ACC112 (cell line): ENCODE data around the gene TEKT5.
"Not testable (repeated sequence)": the region's sequence is repeated elsewhere in the genome, so short reads cannot be mapped to it uniquely, and the experiment has no call there.

ENCODE experiments used
- H2AFZ ChIP-seq: fragments of 200-600 bp; sonication (generic); one replicate; pipeline ENCODE4 v1.6.0; 2017; ENCODE audit warnings: antibody characterized with exemption, low read length; ENCODE audit not compliant: unreplicated experiment
- H3K27ac ChIP-seq: fragments of 200-600 bp; sonication (generic); 2 replicates; pipeline ENCODE4 v1.5.1; 2014; ENCODE audit warnings: low read depth, mild to moderate bottlenecking, antibody characterized with exemption, low read length, moderate library complexity
- H3K27me3 ChIP-seq: fragments of 200-600 bp; sonication (generic); 2 replicates; pipeline ENCODE4 v1.6.1; 2014; ENCODE audit warnings: mild to moderate bottlenecking, antibody characterized with exemption, low read length, moderate library complexity, mixed read lengths; ENCODE audit not compliant: insufficient read depth
- H3K36me3 ChIP-seq: fragments of 200-600 bp; sonication (generic); 2 replicates; pipeline ENCODE4 v1.6.1; 2016; ENCODE audit warnings: mild to moderate bottlenecking, antibody characterized with exemption, low read length, moderate library complexity, mixed read lengths; ENCODE audit not compliant: insufficient read depth
- H3K4me1 ChIP-seq: fragments of 200-600 bp; sonication (generic); one replicate; pipeline ENCODE4 v1.6.1; 2016; ENCODE audit warnings: low read length, mixed read lengths; ENCODE audit not compliant: insufficient read depth, unreplicated experiment, control insufficient read depth
- H3K4me3 ChIP-seq: fragments of 200-600 bp; sonication (generic); 2 replicates; pipeline ENCODE4 v1.5.1; 2014; ENCODE audit warnings: mild to moderate bottlenecking, low read depth, low read length
- H3K79me2 ChIP-seq: fragments of 200-600 bp; sonication (generic); one replicate; pipeline ENCODE4 v1.6.0; 2016; ENCODE audit warnings: low read length; ENCODE audit not compliant: control insufficient read depth, unreplicated experiment, insufficient read depth

TEKT5 gene

DNA sequence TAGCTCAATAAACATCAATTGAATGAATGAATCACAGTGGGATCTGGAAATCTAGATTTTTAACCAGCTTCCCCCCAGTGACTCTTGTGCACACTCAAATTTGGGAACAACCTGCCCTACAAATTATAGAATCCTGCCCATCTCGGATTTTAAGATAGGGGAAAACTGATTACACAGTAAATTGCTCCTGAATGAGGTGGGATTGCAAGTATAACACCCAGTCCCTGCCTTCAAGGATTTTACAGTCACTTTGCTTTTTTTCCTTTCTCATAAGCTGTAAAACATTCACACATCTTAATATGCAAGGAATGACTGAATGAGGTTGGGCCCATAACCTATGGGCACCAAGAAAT, 48.5 kb downstream of the TEKT5 start:
- H3K27me3 ChIP-seq: peaks cover 12% of the 10 kb centered on the region; the same call in 1 of the 2 replicates
- no peaks in the 10 kb centered on the region for H3K79me2 ChIP-seq
- H3K27ac ChIP-seq: no peak overlapping the region
- H3K4me1 ChIP-seq: no peaks in the 10 kb centered on the region
- no peak overlapping the region for H2AFZ ChIP-seq
- H3K4me3 ChIP-seq: no peak overlapping the region
- H3K36me3 ChIP-seq: no peaks in the 10 kb centered on the region

DNA sequence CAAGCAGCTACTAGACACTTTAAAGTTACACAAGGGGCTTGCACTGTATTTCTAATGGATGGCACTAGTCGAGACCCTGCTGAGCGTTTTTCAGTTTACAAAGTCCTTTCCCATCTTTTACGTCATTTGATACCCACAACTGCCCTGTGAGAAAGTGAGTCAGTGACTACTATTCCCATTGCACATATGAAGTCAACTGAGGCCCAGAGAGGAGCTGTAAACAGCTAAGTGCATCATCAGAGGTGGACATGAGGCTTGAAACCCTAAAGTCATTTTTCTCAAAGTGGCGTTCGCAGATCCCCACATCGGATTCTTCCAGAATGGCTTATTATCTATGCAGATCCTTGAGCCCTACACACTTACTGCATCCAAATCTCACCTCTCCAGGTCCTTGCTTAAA, 50.6 kb downstream of the TEKT5 start:
- H3K4me3 ChIP-seq: no peak overlapping the region
- H2AFZ ChIP-seq: no peak overlapping the region
- no peak overlapping the region for H3K27ac ChIP-seq
- peaks cover 32% of the 10 kb centered on the region; the same call in 1 of the 2 replicates for H3K27me3 ChIP-seq
- no peaks in the 10 kb centered on the region for H3K36me3 ChIP-seq
- no peaks in the 10 kb centered on the region for H3K79me2 ChIP-seq
- no peaks in the 10 kb centered on the region for H3K4me1 ChIP-seq

DNA sequence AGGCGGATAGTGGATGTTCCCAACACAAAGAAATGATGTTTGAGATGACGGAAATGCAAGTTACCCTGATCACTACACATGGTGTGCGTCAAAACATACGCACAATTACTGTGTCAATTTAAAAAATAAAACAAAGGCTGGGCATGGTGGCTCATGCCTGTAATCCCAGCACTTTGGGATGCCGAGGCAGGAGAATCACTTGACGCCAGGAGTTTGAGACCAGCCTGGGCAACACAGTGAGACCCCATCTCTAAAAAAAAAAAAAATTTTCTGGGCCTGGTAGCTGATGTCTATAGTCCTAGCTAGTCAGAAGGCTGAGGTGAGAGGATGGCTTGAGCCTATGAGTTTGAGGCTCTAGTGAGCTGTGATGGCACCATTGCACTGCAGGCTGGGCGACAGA, 51.8 kb downstream of the TEKT5 start:
- Histone ChIP-seq H3K4me1 (no peaks in the 10 kb centered on the region), H3K4me3 (no peak overlapping the region), H3K27ac (no peak overlapping the region), H3K36me3 (no peaks in the 10 kb centered on the region), H3K27me3 (peaks cover 42% of the 10 kb centered on the region; the same call in 1 of the 2 replicates), H3K79me2 (no peaks in the 10 kb centered on the region), H2AFZ (no peak overlapping the region)

DNA sequence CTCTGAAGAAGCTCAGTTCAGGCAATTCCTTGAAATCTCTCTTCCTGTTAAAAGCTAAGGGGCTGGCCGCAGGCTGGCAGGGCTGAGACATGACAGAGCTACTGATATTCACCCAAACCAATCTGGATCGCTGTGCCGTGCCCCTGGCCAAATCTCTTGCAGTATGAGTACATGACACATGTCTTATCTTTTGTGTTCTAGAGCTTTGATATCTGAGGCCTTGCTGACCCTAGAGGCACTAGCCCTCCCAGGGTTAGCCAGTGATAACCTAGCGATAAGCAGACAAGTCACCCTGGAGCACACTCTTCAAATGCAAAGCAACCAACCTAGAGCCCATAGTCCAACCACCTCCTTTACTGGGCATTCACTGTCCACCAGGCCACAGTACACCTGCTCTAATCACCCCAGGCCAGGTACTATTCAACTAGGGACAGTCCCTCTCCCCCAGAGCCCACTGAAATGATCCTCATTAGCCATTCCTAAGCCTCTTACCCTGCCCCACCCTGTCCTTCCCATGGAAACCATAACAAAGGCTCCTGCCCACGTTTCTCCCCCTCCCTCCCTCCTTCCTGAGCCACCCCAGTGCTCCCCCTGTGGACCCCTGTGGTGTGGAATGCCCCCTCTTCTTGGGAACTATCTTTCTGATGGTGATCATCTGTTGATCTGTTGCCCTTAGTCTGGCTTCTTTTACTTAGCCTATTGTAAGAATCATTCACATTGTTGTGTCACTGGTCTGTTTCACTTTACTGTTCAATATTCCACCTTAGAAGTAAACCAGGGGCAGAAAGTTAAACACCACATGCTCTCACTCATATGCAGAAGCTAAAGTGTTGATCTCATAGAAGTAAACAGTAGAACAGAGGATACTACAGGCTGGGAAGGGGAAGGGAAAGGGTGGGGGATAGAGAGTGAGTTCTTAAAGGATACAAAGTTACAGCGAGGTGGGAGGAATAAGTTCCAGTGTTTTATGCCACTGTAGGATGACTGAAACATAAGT, 52.5 kb downstream of the TEKT5 start:
- Histone ChIP-seq H3K4me1 (no peaks in the 10 kb centered on the region), H3K79me2 (no peaks in the 10 kb centered on the region), H2AFZ (no peak overlapping the region), H3K27me3 (peaks cover 42% of the 10 kb centered on the region; the same call in 1 of the 2 replicates), H3K4me3 (no peak overlapping the region), H3K27ac (no peak overlapping the region), H3K36me3 (no peaks in the 10 kb centered on the region)

DNA sequence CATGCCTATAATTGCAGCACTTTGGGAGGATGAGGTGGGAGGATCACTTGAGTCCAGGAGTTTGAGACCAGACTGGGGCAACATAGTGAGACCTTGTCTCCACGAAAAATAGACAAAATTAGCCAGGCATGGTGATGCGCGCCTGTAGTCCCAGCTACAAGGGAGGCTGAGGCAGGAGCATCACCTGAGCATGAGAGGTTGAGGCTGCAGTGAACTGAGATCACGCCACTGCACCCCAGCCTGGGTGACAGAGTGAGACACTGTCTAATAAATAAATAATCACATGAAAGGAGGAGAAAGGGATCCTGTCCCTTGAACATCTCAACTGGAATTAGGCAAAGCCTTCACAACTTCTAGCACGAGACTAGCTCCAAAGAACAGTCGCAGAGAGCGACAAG, 53.2 kb downstream of the TEKT5 start:
- H2AFZ ChIP-seq: no peak overlapping the region

DNA sequence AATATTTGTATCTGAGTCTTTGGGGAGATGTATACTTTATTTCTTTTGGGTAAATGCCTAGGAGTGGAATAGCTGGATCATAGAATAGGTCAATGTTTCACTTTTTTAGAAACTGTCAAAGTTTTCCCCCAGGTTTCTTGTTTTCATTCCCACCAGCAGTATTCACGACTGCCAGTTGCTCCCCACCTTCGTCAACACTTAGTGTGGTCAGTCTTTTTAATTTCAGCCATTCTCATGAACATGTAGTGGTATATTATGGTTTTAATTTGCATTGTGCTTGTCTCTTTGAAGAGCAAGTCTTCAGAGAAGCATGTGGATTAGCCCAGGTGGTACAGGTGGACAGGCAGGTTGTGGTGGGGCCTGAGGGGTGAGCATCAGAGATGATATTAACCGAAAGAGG, 53.8 kb downstream of the TEKT5 start:
- no peaks in the 10 kb centered on the region for H3K4me1 ChIP-seq
- H3K27me3 ChIP-seq: peaks cover 42% of the 10 kb centered on the region; the same call in 1 of the 2 replicates
- no peak overlapping the region for H3K4me3 ChIP-seq
- H3K79me2 ChIP-seq: no peaks in the 10 kb centered on the region
- H3K27ac ChIP-seq: no peak overlapping the region
- H2AFZ ChIP-seq: no peak overlapping the region
- no peaks in the 10 kb centered on the region for H3K36me3 ChIP-seq

More for the DNA sequence above, 53.2 kb downstream of the TEKT5 start:
- Histone ChIP-seq H3K4me1 (no peaks in the 10 kb centered on the region), H3K36me3 (no peaks in the 10 kb centered on the region), H3K4me3 (no peak overlapping the region), H3K27ac (no peak overlapping the region), H3K27me3 (peaks cover 42% of the 10 kb centered on the region; the same call in 1 of the 2 replicates), H3K79me2 (no peaks in the 10 kb centered on the region)

DNA sequence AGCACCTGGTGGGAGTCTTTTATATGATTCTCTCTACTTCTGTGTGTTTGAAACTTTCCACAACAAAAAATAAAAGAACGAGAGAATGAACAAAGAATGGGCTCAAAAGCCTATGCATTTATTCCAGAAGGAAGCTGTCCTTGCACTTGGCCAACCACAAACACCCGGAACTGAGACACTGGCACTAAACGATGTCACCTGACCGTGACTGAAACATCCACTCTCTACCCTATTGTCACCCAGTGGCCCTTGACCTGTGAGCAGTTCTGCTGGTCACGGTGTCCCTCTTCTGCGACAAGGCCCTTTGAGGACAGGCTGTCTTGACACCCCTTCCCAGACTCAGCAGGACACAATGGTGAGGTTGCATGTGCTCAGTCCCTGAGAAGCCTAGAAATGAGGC, 56.6 kb downstream of the TEKT5 start:
- no peak overlapping the region for H3K4me3 ChIP-seq
- H3K27me3 ChIP-seq: peaks cover 62% of the 10 kb centered on the region
- no peak overlapping the region for H3K27ac ChIP-seq
- H3K4me1 ChIP-seq: no peaks in the 10 kb centered on the region
- H3K36me3 ChIP-seq: no peaks in the 10 kb centered on the region
- H2AFZ ChIP-seq: no peak overlapping the region
- no peaks in the 10 kb centered on the region for H3K79me2 ChIP-seq

DNA sequence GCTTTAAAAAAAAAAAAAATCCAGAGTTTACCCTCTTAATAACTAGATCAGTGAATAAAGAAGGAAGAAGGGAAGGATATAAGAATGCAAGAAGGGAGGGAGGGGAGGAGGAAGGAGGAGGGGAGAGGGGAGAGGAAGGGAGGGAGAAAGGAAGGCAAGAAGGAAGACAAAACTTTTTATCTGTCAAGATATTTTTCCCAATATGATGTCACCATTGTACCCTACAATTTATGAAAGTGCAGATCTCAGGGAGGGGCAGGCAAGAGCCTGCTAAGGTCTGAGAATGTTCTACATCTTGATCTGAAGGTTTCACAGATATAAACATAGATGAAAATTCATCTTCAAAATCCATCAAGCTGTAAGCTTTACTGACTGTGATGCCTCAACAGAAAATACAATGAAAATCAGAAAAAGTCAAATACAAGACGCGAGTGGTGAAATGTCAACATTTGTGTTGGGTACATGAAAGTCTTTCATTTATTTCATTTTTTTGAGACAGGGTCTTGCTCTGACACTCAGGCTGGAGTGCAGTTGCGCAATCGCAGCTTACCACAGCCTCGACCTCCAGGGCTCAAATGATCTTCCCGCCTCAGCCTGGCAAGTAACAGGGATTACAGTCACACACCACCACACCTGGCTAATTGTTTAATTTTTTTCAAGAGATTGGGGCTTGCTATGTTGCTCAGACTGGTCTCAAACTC, 57.2 kb downstream of the TEKT5 start:
- no peak overlapping the region for H2AFZ ChIP-seq
- H3K79me2 ChIP-seq: no peaks in the 10 kb centered on the region
- H3K4me3 ChIP-seq: no peak overlapping the region
- H3K4me1 ChIP-seq: no peaks in the 10 kb centered on the region
- peaks cover 67% of the 10 kb centered on the region for H3K27me3 ChIP-seq
- H3K36me3 ChIP-seq: no peaks in the 10 kb centered on the region
- no peak overlapping the region for H3K27ac ChIP-seq

DNA sequence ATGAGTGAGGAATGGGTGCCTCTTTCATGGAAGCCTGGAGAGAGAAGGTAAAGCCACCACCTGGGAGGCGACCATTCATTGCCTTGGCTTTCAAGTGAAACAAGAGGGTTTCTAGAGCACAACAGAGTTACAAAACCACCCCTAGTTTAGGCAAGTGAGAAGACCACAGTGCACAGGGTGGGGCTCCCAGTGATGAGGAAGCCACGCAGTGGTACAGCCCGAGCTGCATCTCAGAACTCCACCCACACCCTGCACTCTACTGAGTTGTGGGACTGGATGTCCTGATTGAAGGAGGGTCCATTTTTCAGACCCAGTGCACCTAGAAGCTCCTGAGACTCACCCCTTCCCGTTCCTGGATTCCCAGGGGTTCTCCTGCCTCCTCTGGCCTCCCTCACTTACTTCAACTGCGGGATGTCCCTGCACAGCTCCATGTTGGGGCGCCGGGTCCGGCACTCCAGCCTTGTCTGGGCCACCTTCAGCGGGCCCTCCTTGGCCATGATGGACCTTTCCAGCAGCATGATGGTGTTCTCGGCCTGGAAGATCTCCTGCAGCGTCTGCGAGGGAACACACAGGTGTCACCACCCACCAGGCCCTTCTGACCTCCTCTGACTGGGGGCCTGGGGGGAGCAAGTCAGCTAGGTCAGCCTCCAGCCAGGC, 59.2 kb downstream of the TEKT5 start:
- Histone ChIP-seq H3K79me2 (no peaks in the 10 kb centered on the region), H3K36me3 (no peaks in the 10 kb centered on the region), H3K27me3 (peaks cover 59% of the 10 kb centered on the region), H3K4me3 (no peak overlapping the region), H2AFZ (no peak overlapping the region), H3K27ac (no peak overlapping the region), H3K4me1 (no peaks in the 10 kb centered on the region)

DNA sequence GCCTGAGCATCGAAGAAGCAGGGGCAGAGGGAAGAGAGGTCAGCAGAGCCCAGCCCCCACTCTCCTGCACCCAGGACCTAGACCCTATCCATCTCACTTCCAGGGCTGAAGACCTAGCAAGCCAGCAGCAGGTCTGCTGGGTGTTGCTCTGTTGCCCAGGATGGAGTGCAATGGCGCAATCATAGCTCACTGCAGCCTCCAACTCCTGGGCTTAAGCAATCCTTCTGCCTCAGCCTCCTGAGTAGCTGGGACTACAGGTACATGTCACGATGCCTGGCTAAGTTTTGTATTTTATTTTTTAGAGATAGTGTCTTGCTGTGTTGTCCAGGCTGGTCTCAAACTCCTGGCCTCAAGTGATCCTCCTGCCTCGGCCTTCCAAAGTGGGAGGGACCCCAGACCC, 61.3 kb downstream of the TEKT5 start:
- not testable (repeated sequence) for H3K4me3 ChIP-seq, H3K36me3 ChIP-seq, H3K79me2 ChIP-seq, H2AFZ ChIP-seq, H3K4me1 ChIP-seq, H3K27ac ChIP-seq
- H3K27me3 ChIP-seq: peaks cover 40% of the 10 kb centered on the region
